ENCODE data around the gene SPRR2E.
A peak's percentile ranks its signal among the peaks of the same experiment; 100 is the strongest.
"Not testable (repeated sequence)": the region's sequence is repeated elsewhere in the genome, so short reads cannot be mapped to it uniquely, and the experiment has no call there.

SPRR2E gene

GRCh38 chr1:153058826-153059784, 35.2 kb downstream of the SPRR2E start:
- DNase-seq: no peak

- DNase-seq: no peak
These were observed 36.2 kb downstream of the SPRR2E start for GRCh38 chr1:153058154-153058553.

GRCh38 chr1:153057375-153057774, 37.0 kb downstream of the SPRR2E start, which contains the start of gene SPRR2A:
Gene SPRR2A (minus strand): TSS chr1:153057512. CDS start chr1:153056735, 777 bp downstream.
- peak; percentile 1 for DNase-seq

GRCh38 chr1:153056111-153056510, 38.2 kb downstream of the SPRR2E start:
- DNase-seq: not testable (repeated sequence)

GRCh38 chr1:153049211-153049610, 45.1 kb downstream of the SPRR2E start:
- no peak for DNase-seq

Measured in inflammatory macrophage treated with lipopolysaccharide for 4 hours (primary cell).